SK-N-SH treated with all-trans-retinoic acid at 6 μM for 48 hours (cell line): ENCODE results near the gene CCL15.

ENCODE experiments used
- ATAC-seq: fragments of 200-7000 bp; cut with Tn5 transposase; 3 replicates; pipeline ENCODE4 v1.9.1; 2020; ENCODE audit warnings: mild to moderate bottlenecking, moderate library complexity
- ARNTL ChIP-seq: fragments of 450-650 bp; formaldehyde crosslinking; IDR thresholded peaks from 2 replicates; pipeline ENCODE4 v1.5.0; 2020; ENCODE audit warnings: low read depth, mild to moderate bottlenecking, moderate library complexity, borderline replicate concordance
- BACH2 ChIP-seq: fragments of 250-450 bp; sonication (Bioruptor Pico); IDR thresholded peaks from 2 replicates; pipeline ENCODE4 v1.9.0; 2021; ENCODE audit warnings: mild to moderate bottlenecking, borderline replicate concordance
- CSDC2 ChIP-seq: fragments of 250-450 bp; sonication (Bioruptor Pico); IDR thresholded peaks from 2 replicates; pipeline ENCODE4 v1.5.0; 2020; ENCODE audit warnings: mild to moderate bottlenecking, moderate library complexity
- ESRRG ChIP-seq: fragments of 250-450 bp; sonication (Bioruptor Pico); IDR thresholded peaks from 2 replicates; pipeline ENCODE4 v1.6.1; 2021; ENCODE audit warnings: mild to moderate bottlenecking
- ISL1 ChIP-seq: fragments of 250-450 bp; sonication (Bioruptor Pico); IDR thresholded peaks from 2 replicates; pipeline ENCODE4 v2.1.2; 2022; ENCODE audit warnings: mild to moderate bottlenecking, moderate library complexity
- OSR1 ChIP-seq: fragments of 250-450 bp; sonication (Bioruptor Pico); IDR thresholded peaks from 2 replicates; pipeline ENCODE4 v1.8.0; 2022; ENCODE audit warnings: moderate library complexity, mild to moderate bottlenecking, inconsistent platforms
- PPARA ChIP-seq: fragments of 250-450 bp; sonication (Bioruptor Pico); IDR thresholded peaks from 2 replicates; pipeline ENCODE4 v1.5.0; 2020; ENCODE audit warnings: mild to moderate bottlenecking, borderline replicate concordance
- RARB ChIP-seq: fragments of 250-450 bp; sonication (Bioruptor Pico); IDR thresholded peaks from 2 replicates; pipeline ENCODE4 v1.8.0; 2021; ENCODE audit warnings: mild to moderate bottlenecking, moderate library complexity
- SNAI2 ChIP-seq: fragments of 250-450 bp; sonication (Bioruptor Pico); IDR thresholded peaks from 2 replicates; pipeline ENCODE4 v1.5.0; 2020; ENCODE audit warnings: mild to moderate bottlenecking, moderate library complexity
- TCF4 ChIP-seq: fragments of 250-450 bp; sonication (Bioruptor Pico); IDR thresholded peaks from 2 replicates; pipeline ENCODE4 v1.8.0; 2021; ENCODE audit warnings: mild to moderate bottlenecking, moderate library complexity, borderline replicate concordance
- ZC3H10 ChIP-seq: fragments of 250-450 bp; sonication (Bioruptor Pico); IDR thresholded peaks from 2 replicates; pipeline ENCODE4 v1.5.1; 2021; ENCODE audit warnings: mild to moderate bottlenecking, moderate library complexity
- ZFP3 ChIP-seq: fragments of 250-450 bp; sonication (Bioruptor Pico); IDR thresholded peaks from 2 replicates; pipeline ENCODE4 v1.5.0; 2020; ENCODE audit warnings: mild to moderate bottlenecking, moderate library complexity
- ZFP30 ChIP-seq: fragments of 450-650 bp; formaldehyde crosslinking; IDR thresholded peaks from 2 replicates; pipeline ENCODE4 v1.5.0; 2022; ENCODE audit warnings: mild to moderate bottlenecking, moderate library complexity
- ZNF565 ChIP-seq: fragments of 450-650 bp; formaldehyde crosslinking; conservative IDR thresholded peaks from 2 replicates; pipeline ENCODE4 v1.5.0; 2020; ENCODE audit warnings: low read depth, mild to moderate bottlenecking, moderate library complexity
- ZNF70 ChIP-seq: fragments of 450-650 bp; formaldehyde crosslinking; IDR thresholded peaks from 2 replicates; pipeline ENCODE4 v1.5.0; 2020; ENCODE audit warnings: mild to moderate bottlenecking, moderate library complexity
- ZNF8 ChIP-seq: fragments of 450-650 bp; formaldehyde crosslinking; IDR thresholded peaks from 2 replicates; pipeline ENCODE4 v1.5.0; 2020; ENCODE audit warnings: mild to moderate bottlenecking, moderate library complexity
- TF ChIP-seq, protein P1 (sequence below): fragments of 250-450 bp; sonication (Bioruptor Pico); IDR thresholded peaks from 2 replicates; pipeline ENCODE4 v1.5.1; 2020; ENCODE audit warnings: low read depth, mild to moderate bottlenecking, moderate library complexity
- TF ChIP-seq, protein P2 (sequence below): fragments of 250-450 bp; sonication (Bioruptor Pico); IDR thresholded peaks from 2 replicates; pipeline ENCODE4 v1.8.0; 2020; ENCODE audit warnings: mild to moderate bottlenecking, moderate library complexity, borderline replicate concordance
- TF ChIP-seq, protein P3 (sequence below): fragments of 250-450 bp; sonication (Bioruptor Pico); IDR thresholded peaks from 2 replicates; pipeline ENCODE4 v1.5.0; 2020; ENCODE audit warnings: mild to moderate bottlenecking, moderate library complexity
- TF ChIP-seq, protein P4 (sequence below): fragments of 250-450 bp; sonication (Bioruptor Pico); IDR thresholded peaks from 2 replicates; pipeline ENCODE4 v1.8.0; 2021; ENCODE audit warnings: low read depth, mild to moderate bottlenecking, moderate library complexity, borderline replicate concordance
- TF ChIP-seq, protein P5 (sequence below): fragments of 250-450 bp; sonication (Bioruptor Pico); IDR thresholded peaks from 2 replicates; pipeline ENCODE4 v1.5.1; 2021; ENCODE audit warnings: mild to moderate bottlenecking, moderate library complexity

The CCL15 gene

DNA sequence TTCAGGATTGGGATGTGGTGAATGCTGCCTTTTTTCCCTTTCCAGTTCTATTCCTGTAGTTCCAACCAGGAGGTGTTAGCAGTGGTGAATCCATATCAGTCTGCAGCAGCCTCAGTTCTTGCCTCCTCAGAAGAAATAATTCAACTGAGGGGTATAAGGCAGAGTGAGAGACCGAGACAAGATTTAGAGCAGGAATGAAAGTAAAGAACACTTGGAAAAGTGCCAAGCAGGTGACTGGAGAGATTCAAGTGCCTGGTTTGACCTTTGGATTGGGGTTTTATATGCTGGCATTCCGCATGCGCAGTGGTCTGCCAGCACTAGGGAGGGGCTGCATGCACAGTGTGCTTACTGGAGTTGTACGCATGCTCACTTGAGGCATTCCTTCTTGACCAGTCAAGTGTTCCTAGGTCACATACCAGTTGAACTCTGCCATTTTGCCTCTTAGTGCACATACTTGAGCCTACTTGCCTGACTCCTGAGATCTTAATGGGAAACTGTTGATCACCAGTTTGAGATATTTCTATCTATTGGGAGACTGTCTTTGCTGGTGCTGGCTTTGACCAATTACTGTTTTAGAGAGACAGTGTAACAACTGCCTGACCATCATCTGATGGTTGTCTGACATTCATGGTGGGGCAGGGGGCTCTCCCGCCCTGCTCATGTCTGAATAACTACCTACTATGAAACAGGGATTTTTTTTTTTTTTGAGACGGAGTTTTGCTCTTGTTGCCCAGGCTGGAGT lies 680 bp upstream of the CCL15 start:
- ATAC-seq = no peak
- TF ChIP-seq ZC3H10 (CRISPR knock-in tag) (no peak), ZFP30 (CRISPR knock-in tag) (no peak), ISL1 (CRISPR knock-in tag) (no peak), PPARA (no peak), ZFP3 (CRISPR knock-in tag) (no peak), CSDC2 (no peak), ESRRG (no peak)
- TF ChIP-seq, protein P1, sequence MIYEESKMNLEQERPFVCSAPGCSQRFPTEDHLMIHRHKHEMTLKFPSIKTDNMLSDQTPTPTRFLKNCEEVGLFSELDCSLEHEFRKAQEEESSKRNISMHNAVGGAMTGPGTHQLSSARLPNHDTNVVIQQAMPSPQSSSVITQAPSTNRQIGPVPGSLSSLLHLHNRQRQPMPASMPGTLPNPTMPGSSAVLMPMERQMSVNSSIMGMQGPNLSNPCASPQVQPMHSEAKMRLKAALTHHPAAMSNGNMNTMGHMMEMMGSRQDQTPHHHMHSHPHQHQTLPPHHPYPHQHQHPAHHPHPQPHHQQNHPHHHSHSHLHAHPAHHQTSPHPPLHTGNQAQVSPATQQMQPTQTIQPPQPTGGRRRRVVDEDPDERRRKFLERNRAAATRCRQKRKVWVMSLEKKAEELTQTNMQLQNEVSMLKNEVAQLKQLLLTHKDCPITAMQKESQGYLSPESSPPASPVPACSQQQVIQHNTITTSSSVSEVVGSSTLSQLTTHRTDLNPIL (CRISPR knock-in tag) = no peak
- TF ChIP-seq, protein P2, sequence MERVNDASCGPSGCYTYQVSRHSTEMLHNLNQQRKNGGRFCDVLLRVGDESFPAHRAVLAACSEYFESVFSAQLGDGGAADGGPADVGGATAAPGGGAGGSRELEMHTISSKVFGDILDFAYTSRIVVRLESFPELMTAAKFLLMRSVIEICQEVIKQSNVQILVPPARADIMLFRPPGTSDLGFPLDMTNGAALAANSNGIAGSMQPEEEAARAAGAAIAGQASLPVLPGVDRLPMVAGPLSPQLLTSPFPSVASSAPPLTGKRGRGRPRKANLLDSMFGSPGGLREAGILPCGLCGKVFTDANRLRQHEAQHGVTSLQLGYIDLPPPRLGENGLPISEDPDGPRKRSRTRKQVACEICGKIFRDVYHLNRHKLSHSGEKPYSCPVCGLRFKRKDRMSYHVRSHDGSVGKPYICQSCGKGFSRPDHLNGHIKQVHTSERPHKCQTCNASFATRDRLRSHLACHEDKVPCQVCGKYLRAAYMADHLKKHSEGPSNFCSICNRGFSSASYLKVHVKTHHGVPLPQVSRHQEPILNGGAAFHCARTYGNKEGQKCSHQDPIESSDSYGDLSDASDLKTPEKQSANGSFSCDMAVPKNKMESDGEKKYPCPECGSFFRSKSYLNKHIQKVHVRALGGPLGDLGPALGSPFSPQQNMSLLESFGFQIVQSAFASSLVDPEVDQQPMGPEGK = no peak

DNA sequence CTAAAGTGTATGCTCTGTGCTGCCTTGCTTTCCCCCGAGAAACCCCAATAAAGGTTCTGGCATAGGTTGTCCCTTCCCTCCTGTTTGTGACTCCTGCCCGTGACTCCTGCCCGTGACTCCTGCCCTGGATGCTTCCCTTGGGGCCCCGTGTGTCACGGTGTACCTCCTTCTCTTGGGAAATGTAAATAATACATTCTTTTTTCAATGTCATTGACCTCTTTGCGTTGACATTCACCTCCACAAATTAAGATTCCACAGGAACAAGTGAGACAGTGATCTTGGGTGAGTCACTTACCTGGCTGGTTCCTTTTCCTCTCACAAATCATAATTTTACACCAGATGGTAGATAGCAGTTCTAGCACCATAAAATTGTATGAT lies 632 bp downstream of the CCL15 start:
- TF ChIP-seq TCF4 (CRISPR knock-in tag) = no peak
- TF ChIP-seq ZNF8 (CRISPR knock-in tag) = no peak
- no peak for TF ChIP-seq OSR1
- no peak for TF ChIP-seq BACH2 (CRISPR knock-in tag)
- TF ChIP-seq ZFP3 (CRISPR knock-in tag) = no peak
- TF ChIP-seq ZC3H10 (CRISPR knock-in tag) = no peak
- TF ChIP-seq CSDC2 = no peak
- no peak for TF ChIP-seq RARB (CRISPR knock-in tag)
- no peak for TF ChIP-seq ZNF565 (CRISPR knock-in tag)
- TF ChIP-seq PPARA = no peak
- TF ChIP-seq, protein P3, sequence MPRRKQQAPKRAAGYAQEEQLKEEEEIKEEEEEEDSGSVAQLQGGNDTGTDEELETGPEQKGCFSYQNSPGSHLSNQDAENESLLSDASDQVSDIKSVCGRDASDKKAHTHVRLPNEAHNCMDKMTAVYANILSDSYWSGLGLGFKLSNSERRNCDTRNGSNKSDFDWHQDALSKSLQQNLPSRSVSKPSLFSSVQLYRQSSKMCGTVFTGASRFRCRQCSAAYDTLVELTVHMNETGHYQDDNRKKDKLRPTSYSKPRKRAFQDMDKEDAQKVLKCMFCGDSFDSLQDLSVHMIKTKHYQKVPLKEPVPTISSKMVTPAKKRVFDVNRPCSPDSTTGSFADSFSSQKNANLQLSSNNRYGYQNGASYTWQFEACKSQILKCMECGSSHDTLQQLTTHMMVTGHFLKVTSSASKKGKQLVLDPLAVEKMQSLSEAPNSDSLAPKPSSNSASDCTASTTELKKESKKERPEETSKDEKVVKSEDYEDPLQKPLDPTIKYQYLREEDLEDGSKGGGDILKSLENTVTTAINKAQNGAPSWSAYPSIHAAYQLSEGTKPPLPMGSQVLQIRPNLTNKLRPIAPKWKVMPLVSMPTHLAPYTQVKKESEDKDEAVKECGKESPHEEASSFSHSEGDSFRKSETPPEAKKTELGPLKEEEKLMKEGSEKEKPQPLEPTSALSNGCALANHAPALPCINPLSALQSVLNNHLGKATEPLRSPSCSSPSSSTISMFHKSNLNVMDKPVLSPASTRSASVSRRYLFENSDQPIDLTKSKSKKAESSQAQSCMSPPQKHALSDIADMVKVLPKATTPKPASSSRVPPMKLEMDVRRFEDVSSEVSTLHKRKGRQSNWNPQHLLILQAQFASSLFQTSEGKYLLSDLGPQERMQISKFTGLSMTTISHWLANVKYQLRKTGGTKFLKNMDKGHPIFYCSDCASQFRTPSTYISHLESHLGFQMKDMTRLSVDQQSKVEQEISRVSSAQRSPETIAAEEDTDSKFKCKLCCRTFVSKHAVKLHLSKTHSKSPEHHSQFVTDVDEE = no peak
- no peak for TF ChIP-seq ZNF70 (CRISPR knock-in tag)
- TF ChIP-seq ESRRG = no peak
- TF ChIP-seq, protein P4, sequence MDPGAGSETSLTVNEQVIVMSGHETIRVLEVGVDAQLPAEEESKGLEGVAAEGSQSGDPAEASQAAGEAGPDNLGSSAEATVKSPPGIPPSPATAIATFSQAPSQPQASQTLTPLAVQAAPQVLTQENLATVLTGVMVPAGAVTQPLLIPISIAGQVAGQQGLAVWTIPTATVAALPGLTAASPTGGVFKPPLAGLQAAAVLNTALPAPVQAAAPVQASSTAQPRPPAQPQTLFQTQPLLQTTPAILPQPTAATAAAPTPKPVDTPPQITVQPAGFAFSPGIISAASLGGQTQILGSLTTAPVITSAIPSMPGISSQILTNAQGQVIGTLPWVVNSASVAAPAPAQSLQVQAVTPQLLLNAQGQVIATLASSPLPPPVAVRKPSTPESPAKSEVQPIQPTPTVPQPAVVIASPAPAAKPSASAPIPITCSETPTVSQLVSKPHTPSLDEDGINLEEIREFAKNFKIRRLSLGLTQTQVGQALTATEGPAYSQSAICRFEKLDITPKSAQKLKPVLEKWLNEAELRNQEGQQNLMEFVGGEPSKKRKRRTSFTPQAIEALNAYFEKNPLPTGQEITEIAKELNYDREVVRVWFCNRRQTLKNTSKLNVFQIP (CRISPR knock-in tag) = no peak
- no peak for TF ChIP-seq ZFP30 (CRISPR knock-in tag)
- TF ChIP-seq SNAI2 (CRISPR knock-in tag) = no peak
- ATAC-seq = no peak

DNA sequence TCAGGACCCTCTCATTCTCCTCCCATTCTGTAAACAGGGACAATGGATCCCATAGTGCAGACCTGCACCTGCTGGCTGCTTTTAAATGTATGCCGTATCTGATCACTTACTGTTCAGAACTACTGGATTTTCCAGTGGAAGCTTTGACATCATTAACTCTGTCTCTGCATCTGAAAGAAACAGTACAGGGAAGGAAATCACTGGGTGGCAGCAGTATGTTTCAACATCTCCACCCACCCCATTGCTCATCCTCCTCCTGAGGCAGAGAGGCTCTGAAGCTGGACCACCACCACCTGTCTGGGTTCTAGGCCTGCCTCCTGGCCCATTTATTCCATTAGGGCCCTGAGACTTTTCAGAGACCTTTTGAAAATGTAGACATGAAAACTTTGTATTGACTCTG lies 2.6 kb downstream of the CCL15 start:
- no peak for TF ChIP-seq ZNF565 (CRISPR knock-in tag)
- TF ChIP-seq, protein P1 (CRISPR knock-in tag) = no peak
- TF ChIP-seq TCF4 (CRISPR knock-in tag) = no peak
- no peak for ATAC-seq

DNA sequence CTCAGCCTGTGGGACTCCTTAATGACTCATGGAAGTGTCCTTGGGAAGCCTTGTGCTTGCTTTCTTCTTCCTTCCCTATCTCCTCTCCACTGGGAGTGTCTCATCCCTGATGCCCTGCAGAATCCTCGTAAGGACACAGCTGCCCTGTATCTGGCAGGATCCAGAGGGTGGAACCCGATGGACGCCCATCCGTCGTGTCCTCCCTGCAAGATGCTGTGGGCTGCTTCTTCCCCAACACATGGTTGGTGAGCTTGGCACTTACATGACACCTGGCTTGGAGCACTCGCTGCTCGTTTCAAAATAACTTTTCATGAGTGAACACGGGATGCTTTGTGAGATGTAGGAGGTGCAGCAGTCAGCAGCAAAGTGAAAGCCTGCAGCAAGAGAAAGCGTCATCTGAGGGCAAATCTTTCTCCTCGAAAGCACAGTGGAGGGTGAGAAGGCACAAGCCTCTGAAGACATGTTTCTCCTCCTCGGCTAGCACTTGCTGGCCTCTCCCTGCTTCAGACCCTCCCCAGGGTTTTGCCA lies 3.3 kb downstream of the CCL15 start:
- no peak for ATAC-seq
- TF ChIP-seq, protein P2 = no peak
- TF ChIP-seq, protein P4 (CRISPR knock-in tag) = no peak
- TF ChIP-seq, protein P5, sequence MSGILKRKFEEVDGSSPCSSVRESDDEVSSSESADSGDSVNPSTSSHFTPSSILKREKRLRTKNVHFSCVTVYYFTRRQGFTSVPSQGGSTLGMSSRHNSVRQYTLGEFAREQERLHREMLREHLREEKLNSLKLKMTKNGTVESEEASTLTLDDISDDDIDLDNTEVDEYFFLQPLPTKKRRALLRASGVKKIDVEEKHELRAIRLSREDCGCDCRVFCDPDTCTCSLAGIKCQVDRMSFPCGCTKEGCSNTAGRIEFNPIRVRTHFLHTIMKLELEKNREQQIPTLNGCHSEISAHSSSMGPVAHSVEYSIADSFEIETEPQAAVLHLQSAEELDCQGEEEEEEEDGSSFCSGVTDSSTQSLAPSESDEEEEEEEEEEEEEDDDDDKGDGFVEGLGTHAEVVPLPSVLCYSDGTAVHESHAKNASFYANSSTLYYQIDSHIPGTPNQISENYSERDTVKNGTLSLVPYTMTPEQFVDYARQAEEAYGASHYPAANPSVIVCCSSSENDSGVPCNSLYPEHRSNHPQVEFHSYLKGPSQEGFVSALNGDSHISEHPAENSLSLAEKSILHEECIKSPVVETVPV (CRISPR knock-in tag) = no peak
- TF ChIP-seq OSR1 = no peak
- TF ChIP-seq PPARA = no peak
- TF ChIP-seq ESRRG = no peak
- no peak for TF ChIP-seq ARNTL (CRISPR knock-in tag)
